ENCODE data around the gene CRADD. TPM values are rescaled to one million over a fixed set of nuclear protein-coding genes. Genes with fewer than 3 reads are reported as not detected.
A peak's percentile ranks its signal among the peaks of the same experiment; 100 is the strongest.

CRADD gene
- total and polyA plus RNA-seq, 10 donors, result 5.5 to 58.7 (median 18.8) TPM

- 33 to 68% (median 43%) methylated on average over 1 of the region's 1 CpG for WGBS, 5 donors
- no peak for TF ChIP-seq POLR2AphosphoS5 (IDR thresholded peaks at IDR 0.05)
- no peak for TF ChIP-seq POLR2A (IDR thresholded peaks at IDR 0.05)
- no peak for TF ChIP-seq CTCF (IDR thresholded peaks at IDR 0.05 in 8 of 11, conservative IDR thresholded peaks at IDR 0.05 in 3 of 11)
- DNase-seq, result no peak
- Histone ChIP-seq H3K4me3 (no peak overlapping the region), H3K9me3 (peaks cover 0 to 9% (median 6%) of the 10 kb centered on the region in 8 donors), H3K27ac (no peak overlapping the region), H3K27me3 (replicated peaks in 1 of 7) (no peaks in the 10 kb centered on the region), H3K36me3 (no peaks in the 10 kb centered on the region), H3K4me1 (peaks cover 2 to 12% (median 8%) of the 10 kb centered on the region in 6 donors)
- intact Hi-C loops (cut with DNase I; ENCODE audit: low total_unique reads), result no loop called here
Measured at GRCh38 chr12:93673084-93673483, 4.1 kb upstream of the CRADD start.

- intact Hi-C loops (cut with DNase I; ENCODE audit: low total_unique reads), result no loop called here
- no peak for DNase-seq
Measured at GRCh38 chr12:93674386-93674785, 2.8 kb upstream of the CRADD start.

GRCh38 chr12:93676408-93677194 is 574 bp upstream of the CRADD start:
- no peaks in the 10 kb centered on the region for H3K9me3 ChIP-seq
- WGBS, 5 donors, result 46 to 57% (median 50%) methylated on average over 12 of the region's 12 CpGs
- peaks cover 12 to 43% (median 21%) of the 10 kb centered on the region in 6 donors for H3K4me1 ChIP-seq
- peaks cover 0 to 13% (median 0%) of the 10 kb centered on the region in 6 donors for H3K36me3 ChIP-seq
- peak overlapping the region; percentile 4 to 80 (median 53) for H3K4me3 ChIP-seq
- peak overlapping the region; percentile 96 to 99 (median 98) for H3K27ac ChIP-seq
- TF ChIP-seq CTCF (IDR thresholded peaks at IDR 0.05 in 8 of 11, conservative IDR thresholded peaks at IDR 0.05 in 3 of 11) (no peak), POLR2AphosphoS5 (IDR thresholded peaks at IDR 0.05) (no peak)
- no peak for DNase-seq
- intact Hi-C loops (cut with DNase I; ENCODE audit: low total_unique reads), result no loop called here
- no peaks in the 10 kb centered on the region for H3K27me3 ChIP-seq (replicated peaks in 1 of 7)

More at GRCh38 chr12:93674386-93674785, 2.8 kb upstream of the CRADD start:
- peaks cover 0 to 7% (median 0%) of the 10 kb centered on the region in 6 donors for H3K36me3 ChIP-seq
- peaks cover 12 to 25% (median 15%) of the 10 kb centered on the region in 6 donors for H3K4me1 ChIP-seq
- WGBS, 5 donors, result 91 to 98% (median 93%) methylated on average over 6 of the region's 6 CpGs
- peaks cover 0 to 5% (median 3%) of the 10 kb centered on the region in 8 donors for H3K9me3 ChIP-seq
- no peaks in the 10 kb centered on the region for H3K27me3 ChIP-seq (replicated peaks in 1 of 7)
- H3K4me3 ChIP-seq, result no peak overlapping the region
- TF ChIP-seq CTCF (IDR thresholded peaks at IDR 0.05 in 8 of 11, conservative IDR thresholded peaks at IDR 0.05 in 3 of 11), result no peak
- H3K27ac ChIP-seq, result no peak overlapping the region

GRCh38 chr12:93678779-93679178 is 1.6 kb downstream of the CRADD start:
- Histone ChIP-seq H3K27me3 (replicated peaks in 1 of 7) (no peaks in the 10 kb centered on the region), H3K27ac (peak overlapping the region in 3 of 8 donors; percentile 96 to 99 (median 98)), H3K4me3 (no peak overlapping the region), H3K36me3 (peaks cover 0 to 22% (median 0%) of the 10 kb centered on the region in 6 donors), H3K4me1 (peaks cover 12 to 43% (median 22%) of the 10 kb centered on the region in 6 donors), H3K9me3 (no peaks in the 10 kb centered on the region)
- DNase-seq, result no peak
- WGBS, 5 donors, result 93 to 98% (median 96%) methylated on average over 5 of the region's 5 CpGs
- no peak for TF ChIP-seq POLR2AphosphoS5 (IDR thresholded peaks at IDR 0.05)
- no peak for TF ChIP-seq CTCF (IDR thresholded peaks at IDR 0.05 in 8 of 11, conservative IDR thresholded peaks at IDR 0.05 in 3 of 11)
- no peak for TF ChIP-seq POLR2A (IDR thresholded peaks at IDR 0.05)
- intact Hi-C loops (cut with DNase I; ENCODE audit: low total_unique reads), result no loop called here
